ENCODE data around the gene ASCC3.

Gene ASCC3

DNA sequence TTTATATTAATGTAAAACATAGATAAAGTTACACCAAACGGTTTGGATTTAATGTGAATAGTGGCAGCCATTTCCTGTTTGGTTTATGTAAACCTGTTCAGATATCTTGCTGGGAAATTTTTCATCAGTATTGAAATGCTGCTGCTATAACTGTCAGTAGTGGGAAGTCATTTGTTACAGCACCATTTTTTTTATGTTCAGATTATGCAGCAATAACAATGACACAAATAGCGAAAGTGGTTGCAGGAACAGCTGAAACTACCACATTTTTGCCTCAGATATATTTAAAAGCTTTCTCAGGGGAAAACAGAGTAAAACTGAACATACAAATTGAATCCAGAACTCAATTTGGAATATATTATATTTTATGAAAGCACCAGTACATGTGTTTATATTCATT lies 287.6 kb downstream of the ASCC3 start:
- H3K27ac ChIP-seq, result peak overlapping the region; percentile 35
- TF ChIP-seq ZFX (IDR thresholded peaks at IDR 0.05; ENCODE audit: borderline replicate concordance), result no peak
- TF ChIP-seq, protein P1, sequence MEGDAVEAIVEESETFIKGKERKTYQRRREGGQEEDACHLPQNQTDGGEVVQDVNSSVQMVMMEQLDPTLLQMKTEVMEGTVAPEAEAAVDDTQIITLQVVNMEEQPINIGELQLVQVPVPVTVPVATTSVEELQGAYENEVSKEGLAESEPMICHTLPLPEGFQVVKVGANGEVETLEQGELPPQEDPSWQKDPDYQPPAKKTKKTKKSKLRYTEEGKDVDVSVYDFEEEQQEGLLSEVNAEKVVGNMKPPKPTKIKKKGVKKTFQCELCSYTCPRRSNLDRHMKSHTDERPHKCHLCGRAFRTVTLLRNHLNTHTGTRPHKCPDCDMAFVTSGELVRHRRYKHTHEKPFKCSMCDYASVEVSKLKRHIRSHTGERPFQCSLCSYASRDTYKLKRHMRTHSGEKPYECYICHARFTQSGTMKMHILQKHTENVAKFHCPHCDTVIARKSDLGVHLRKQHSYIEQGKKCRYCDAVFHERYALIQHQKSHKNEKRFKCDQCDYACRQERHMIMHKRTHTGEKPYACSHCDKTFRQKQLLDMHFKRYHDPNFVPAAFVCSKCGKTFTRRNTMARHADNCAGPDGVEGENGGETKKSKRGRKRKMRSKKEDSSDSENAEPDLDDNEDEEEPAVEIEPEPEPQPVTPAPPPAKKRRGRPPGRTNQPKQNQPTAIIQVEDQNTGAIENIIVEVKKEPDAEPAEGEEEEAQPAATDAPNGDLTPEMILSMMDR (IDR thresholded peaks at IDR 0.05), result no peak

DNA sequence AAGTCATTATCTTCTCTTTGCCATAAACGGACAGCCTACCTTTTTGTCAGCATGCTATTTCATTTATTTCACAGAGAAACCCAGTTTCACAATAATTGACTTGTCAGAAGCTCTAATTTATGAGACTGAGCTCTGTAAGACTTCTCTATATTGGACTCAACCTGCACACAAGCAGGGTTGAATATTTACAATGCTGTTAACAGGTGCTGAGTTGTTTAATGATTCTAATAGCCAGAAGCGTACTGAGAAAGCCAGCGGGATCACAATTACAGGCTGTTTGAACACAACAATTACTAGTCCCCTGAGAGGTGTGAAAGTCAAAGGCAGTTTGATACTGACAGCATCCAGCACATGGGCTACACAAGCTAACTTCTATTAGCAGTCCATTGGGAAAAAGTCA lies 288.2 kb downstream of the ASCC3 start:
- no peak for TF ChIP-seq ZFX (IDR thresholded peaks at IDR 0.05; ENCODE audit: borderline replicate concordance)
- TF ChIP-seq, protein P1 (IDR thresholded peaks at IDR 0.05), result no peak
- H3K27ac ChIP-seq, result peak overlapping the region; percentile 35

DNA sequence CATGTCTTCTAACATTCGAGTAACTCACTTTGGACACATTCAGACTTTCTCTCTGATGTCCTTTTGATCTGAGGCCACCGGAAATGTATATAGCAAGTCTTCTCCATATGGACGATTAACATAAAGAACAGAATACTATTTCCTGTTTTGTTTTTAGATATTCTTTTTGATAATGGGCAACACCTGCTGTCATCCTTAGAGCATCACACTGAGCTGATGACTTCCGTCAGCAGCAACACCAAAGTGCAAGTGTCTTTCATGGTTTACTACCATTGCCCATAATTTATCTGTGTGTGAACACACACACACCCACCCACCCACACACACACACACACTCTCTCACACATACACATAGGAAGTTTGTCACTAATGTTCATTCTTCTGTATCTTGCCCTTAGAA lies 303.7 kb downstream of the ASCC3 start:
- TF ChIP-seq, protein P1 (IDR thresholded peaks at IDR 0.05), result no peak
- TF ChIP-seq ZFX (IDR thresholded peaks at IDR 0.05; ENCODE audit: borderline replicate concordance), result no peak
- no peak overlapping the region for H3K27ac ChIP-seq

DNA sequence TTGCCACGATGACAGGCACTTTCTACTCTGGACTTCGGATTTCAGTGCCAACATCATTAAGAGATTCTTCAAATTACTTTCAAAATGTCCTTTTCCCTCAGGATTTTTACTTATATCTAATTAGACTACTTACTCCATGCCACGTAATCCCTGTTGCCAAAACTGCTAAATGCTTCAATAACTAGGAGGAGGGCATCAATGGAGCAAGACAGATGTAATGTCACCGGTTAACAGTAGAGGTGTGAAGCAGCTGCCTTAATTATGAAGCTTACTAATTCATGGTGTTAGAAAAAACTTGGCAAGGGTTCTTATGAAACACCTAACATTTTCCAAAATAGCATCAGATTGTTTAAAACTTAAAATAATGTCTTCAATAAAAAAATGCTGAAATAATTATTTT lies 305.2 kb downstream of the ASCC3 start:
- TF ChIP-seq ZFX (IDR thresholded peaks at IDR 0.05; ENCODE audit: borderline replicate concordance), result no peak
- TF ChIP-seq, protein P1 (IDR thresholded peaks at IDR 0.05), result no peak
- no peak overlapping the region for H3K27ac ChIP-seq

DNA sequence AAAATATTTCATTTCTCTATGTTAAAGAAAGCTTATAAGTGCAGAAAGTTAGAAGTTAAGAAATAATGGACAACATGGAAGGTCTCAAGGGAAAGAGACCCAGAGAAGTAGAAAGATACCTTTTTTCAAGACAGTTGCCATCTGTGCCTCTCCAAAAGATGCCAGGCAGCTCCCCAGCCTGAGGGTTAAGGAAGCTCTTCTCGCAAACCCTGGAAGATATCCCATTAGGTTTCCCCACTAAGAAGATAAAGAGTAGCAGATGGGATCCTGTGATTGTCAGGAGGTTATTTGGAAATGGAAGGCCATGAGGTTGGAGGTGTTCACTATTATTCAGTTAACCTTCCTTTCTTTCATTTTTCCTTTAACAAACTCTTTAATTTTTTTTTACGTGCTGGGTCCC lies 306.3 kb downstream of the ASCC3 start:
- H3K27ac ChIP-seq, result no peak overlapping the region

DNA sequence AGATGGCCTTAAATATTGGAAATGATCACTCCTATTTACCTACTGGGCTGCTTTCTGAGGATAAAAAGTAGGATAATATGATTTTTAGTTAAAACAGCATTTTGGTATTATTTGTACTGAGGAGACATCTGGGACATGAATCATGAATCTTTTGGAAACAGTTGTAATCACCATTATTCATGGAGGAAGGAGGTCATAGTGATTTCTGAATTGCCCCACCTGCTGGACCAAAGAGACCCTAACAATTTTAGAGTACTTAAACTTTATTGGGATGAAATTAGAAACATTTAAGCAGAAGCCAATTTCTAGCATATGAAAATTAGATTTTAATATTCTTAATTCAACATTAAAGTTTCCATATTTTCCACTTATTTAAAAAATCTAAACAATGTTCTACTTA lies 308.0 kb downstream of the ASCC3 start:
- no peak overlapping the region for H3K27ac ChIP-seq
- TF ChIP-seq ZFX (IDR thresholded peaks at IDR 0.05; ENCODE audit: borderline replicate concordance), result no peak
- TF ChIP-seq, protein P1 (IDR thresholded peaks at IDR 0.05), result peak; percentile 59

More for the DNA sequence above, 306.3 kb downstream of the ASCC3 start:
- TF ChIP-seq, protein P1 (IDR thresholded peaks at IDR 0.05), result no peak
- TF ChIP-seq ZFX (IDR thresholded peaks at IDR 0.05; ENCODE audit: borderline replicate concordance), result no peak

DNA sequence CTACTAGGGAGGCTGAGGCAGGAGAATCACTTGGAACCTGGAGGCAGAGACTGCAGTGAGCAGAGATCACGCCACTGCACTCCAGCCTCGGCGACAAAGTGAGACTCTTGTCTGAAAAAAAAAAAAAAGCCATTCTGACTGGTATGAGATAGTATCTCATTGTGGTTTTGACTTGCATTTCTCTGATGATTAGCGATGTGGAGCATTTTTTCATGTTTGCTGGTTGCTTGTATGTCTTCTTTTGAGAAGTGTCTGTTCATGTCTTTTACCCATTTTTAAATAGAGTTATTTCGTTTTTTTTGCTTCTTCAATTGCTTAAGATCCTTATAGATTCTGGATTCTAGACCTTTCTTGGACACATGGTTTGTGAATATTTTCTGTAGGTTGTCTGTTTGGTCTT lies 312.9 kb downstream of the ASCC3 start:
- H3K27ac ChIP-seq, result no peak overlapping the region
- TF ChIP-seq, protein P1 (IDR thresholded peaks at IDR 0.05), result no peak
- TF ChIP-seq ZFX (IDR thresholded peaks at IDR 0.05; ENCODE audit: borderline replicate concordance), result no peak

Data from 22Rv1 (cell line).